Osteoblast (primary cell): ENCODE data around the gene TGIF2LX. TPM values are rescaled to one million over a fixed set of nuclear protein-coding genes. Genes with fewer than 3 reads are reported as not detected.
"Not testable (repeated sequence)": the region's sequence is repeated elsewhere in the genome, so short reads cannot be mapped to it uniquely, and the experiment has no call there.

Source experiments
- DNase-seq: peaks from one replicate; pipeline ENCODE4 v3.0.0; 2011; ENCODE audit warnings: low spot score, mixed read lengths; ENCODE audit not compliant: insufficient read length; ENCODE audit errors: missing footprints
- H2AFZ ChIP-seq: 2 replicates; pipeline ENCODE4 v1.6.0; 2011; ENCODE audit warnings: mild to moderate bottlenecking, low read length
- H3K27ac ChIP-seq: 2 replicates; pipeline ENCODE4 v1.5.1; 2011; ENCODE audit warnings: mild to moderate bottlenecking, low read depth, low read length, moderate library complexity
- H3K27me3 ChIP-seq: 2 replicates; pipeline ENCODE4 v1.6.0; 2012; ENCODE audit warnings: mild to moderate bottlenecking, control low read depth, inconsistent platforms, low read length, moderate library complexity; ENCODE audit not compliant: insufficient read depth
- H3K36me3 ChIP-seq: 2 replicates; pipeline ENCODE4 v1.5.1; 2011; ENCODE audit warnings: mild to moderate bottlenecking, low read length, control low read depth, moderate library complexity; ENCODE audit not compliant: insufficient read depth
- H3K4me1 ChIP-seq: 2 replicates; pipeline ENCODE4 v1.5.1; 2011; ENCODE audit warnings: mild to moderate bottlenecking, low read length, control low read depth, moderate library complexity; ENCODE audit not compliant: insufficient read depth
- H3K4me2 ChIP-seq: 2 replicates; pipeline ENCODE4 v1.6.0; 2011; ENCODE audit warnings: mild to moderate bottlenecking, low read length; ENCODE audit not compliant: insufficient read depth
- H3K4me3 ChIP-seq: fragments of 200-600 bp; sonication (generic); 3 replicates; pipeline ENCODE4 v1.5.1; 2012; ENCODE audit warnings: mild to moderate bottlenecking, low read length, inconsistent platforms; ENCODE audit not compliant: insufficient read depth
- H3K79me2 ChIP-seq: 2 replicates; pipeline ENCODE4 v1.6.0; 2012; ENCODE audit warnings: mild to moderate bottlenecking, low read length, control low read depth, inconsistent platforms; ENCODE audit not compliant: insufficient read depth
- H3K9me3 ChIP-seq: 2 replicates; pipeline ENCODE4 v1.5.1; 2011; ENCODE audit warnings: low read depth, low read length, control low read depth
- H4K20me1 ChIP-seq: 2 replicates; pipeline ENCODE4 v1.6.0; 2012; ENCODE audit warnings: mild to moderate bottlenecking, low read length, control low read depth; ENCODE audit not compliant: insufficient read depth
- total RNA-seq: library from RNA; depleted of rRNA; stranded (reverse); fragments of >200 nt; gene quantifications from 2 replicates; pipeline ENCODE4 v1.2.3, GENCODE V29; 2012

The TGIF2LX gene
- not detected in 2 replicates for total RNA-seq

DNA sequence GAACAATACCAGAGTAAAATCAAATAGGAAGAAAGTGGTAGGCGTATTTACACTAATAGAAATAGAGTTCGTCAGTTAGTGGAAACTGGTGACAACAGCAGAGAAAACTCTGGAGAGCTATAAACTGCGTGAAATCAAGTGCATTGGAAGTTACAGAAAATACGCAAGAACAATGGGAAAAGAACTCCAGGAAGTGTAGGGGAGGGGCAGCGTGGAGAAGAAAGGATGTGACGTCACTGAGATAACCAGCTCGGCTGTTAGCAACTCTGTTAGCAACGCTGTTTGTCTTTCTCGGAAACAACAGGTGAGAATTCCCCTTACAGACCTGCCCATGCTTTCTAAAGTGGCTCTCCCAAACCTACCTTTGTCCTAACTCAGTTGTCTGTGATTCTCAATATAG, at the start of gene TGIF2LX:
Gene TGIF2LX (plus strand): TSS at position 244 of the 400 bp plus-strand sequence. CDS start 178 bp downstream, outside the sequence.
- H3K79me2 ChIP-seq, H3K27me3 ChIP-seq, H3K4me3 ChIP-seq, H3K27ac ChIP-seq, DNase-seq, H3K4me2 ChIP-seq, H4K20me1 ChIP-seq, H2AFZ ChIP-seq, H3K9me3 ChIP-seq, H3K36me3 ChIP-seq, H3K4me1 ChIP-seq: not testable (repeated sequence)

DNA sequence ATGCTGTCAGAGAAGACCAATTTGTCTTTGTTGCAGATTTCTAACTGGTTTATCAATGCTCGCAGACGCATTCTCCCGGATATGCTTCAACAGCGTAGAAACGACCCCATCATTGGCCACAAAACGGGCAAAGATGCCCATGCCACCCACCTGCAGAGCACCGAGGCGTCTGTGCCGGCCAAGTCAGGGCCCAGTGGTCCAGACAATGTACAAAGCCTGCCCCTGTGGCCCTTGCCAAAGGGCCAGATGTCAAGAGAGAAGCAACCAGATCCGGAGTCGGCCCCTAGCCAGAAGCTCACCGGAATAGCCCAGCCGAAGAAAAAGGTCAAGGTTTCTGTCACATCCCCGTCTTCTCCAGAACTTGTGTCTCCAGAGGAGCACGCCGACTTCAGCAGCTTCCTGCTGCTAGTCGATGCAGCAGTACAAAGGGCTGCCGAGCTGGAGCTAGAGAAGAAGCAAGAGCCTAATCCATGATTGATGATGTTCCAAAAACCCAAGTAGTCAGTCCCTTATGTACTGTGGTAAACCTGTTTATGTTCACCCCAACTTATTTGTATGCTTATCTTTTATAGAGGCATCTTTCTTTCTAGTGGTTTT, 728 bp downstream of the TGIF2LX start:
- not testable (repeated sequence) for H4K20me1 ChIP-seq, H3K4me3 ChIP-seq, H3K4me1 ChIP-seq, H3K27me3 ChIP-seq, H3K27ac ChIP-seq, H3K36me3 ChIP-seq, DNase-seq, H2AFZ ChIP-seq, H3K79me2 ChIP-seq, H3K9me3 ChIP-seq, H3K4me2 ChIP-seq

DNA sequence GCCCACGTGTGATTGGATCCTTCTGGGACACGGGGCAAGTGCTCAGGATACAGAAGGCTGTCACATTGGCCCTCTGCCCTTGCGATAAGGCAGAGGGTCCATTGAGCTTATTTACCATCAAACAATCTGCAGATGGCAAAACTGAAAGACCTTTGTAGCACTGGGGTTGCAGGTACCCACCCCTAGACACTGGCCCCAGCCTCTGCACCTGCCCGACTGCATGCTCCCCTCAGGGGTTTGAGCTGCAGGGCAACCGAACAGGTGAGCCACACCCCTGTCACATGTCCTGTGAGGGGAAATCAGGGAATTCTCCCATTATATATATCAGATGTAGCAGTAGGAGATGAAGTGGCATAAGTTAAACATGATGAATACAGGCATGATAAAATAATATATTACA, 21.4 kb downstream of the TGIF2LX start:
- not testable (repeated sequence) for H3K9me3 ChIP-seq, H3K4me2 ChIP-seq, H3K4me1 ChIP-seq, H3K27me3 ChIP-seq, H3K27ac ChIP-seq, H3K4me3 ChIP-seq, H4K20me1 ChIP-seq, H2AFZ ChIP-seq, DNase-seq, H3K36me3 ChIP-seq, H3K79me2 ChIP-seq

DNA sequence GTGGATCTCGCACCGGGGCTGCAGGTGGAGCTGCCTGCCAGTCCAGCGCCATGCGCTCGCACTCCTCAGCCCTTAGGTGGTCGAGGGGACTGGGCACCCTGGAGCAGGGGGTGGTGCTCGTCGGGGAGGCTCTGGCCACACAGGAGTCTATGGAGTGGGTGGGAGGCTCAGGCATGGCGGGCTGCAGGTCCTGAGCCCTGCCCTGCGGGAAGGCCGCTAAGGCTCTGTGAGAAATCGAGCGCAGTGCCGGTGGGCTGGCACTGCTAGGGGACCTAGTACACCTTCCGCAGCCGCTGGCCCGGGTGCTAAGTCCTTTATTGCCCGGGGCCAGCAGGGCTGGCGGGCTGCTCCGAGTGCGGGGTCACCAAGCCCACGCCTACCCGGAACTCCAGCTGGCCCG, 43.9 kb downstream of the TGIF2LX start:
- H3K4me3 ChIP-seq, H3K4me2 ChIP-seq, H4K20me1 ChIP-seq, H3K36me3 ChIP-seq, DNase-seq, H3K79me2 ChIP-seq, H2AFZ ChIP-seq, H3K9me3 ChIP-seq, H3K27ac ChIP-seq, H3K4me1 ChIP-seq, H3K27me3 ChIP-seq: not testable (repeated sequence)
